ENCODE measurements around the gene TP73. TPM values are rescaled to one million over a fixed set of nuclear protein-coding genes. Genes with fewer than 3 reads are reported as not detected.
A peak's percentile ranks its signal among the peaks of the same experiment; 100 is the strongest.

TP73 gene
- total RNA-seq, 1 experiment from 2014 or later, result 2.6 TPM

- ChIA-PET CTCF (no interaction called here), POLR2A (ENCODE audit: unreplicated experiment) (no interaction called here)
- BruUV-seq (replicated peaks), result TSS peak; percentile 27
- Histone ChIP-seq H3K4me3 (ENCODE audit: low read length) (peak overlapping the region; percentile 91), H4K20me1 (ENCODE audit: low read length) (no peaks in the 10 kb centered on the region), H3K9ac (ENCODE audit: low read length) (peak overlapping the region; percentile 59; the same call in 1 of the 2 replicates), H3K9me3 (ENCODE audit: low read length) (no peaks in the 10 kb centered on the region), H3K4me1 (ENCODE audit: insufficient read depth, low read length) (peaks cover 17% of the 10 kb centered on the region), H3K27ac (ENCODE audit: low read length) (no peak overlapping the region), H3K9me2 (replicated peaks; ENCODE audit: low read length) (no peaks in the 10 kb centered on the region), H3K79me2 (ENCODE audit: low read length) (peaks cover 9% of the 10 kb centered on the region; the same call in 1 of the 2 replicates), H3F3A (ENCODE audit: low read length, unreplicated experiment) (no peaks in the 10 kb centered on the region), H3K4me2 (ENCODE audit: low read length) (peak overlapping the region; percentile 96), H3K27me3 (ENCODE audit: low read length) (no peaks in the 10 kb centered on the region), H2AFZ (ENCODE audit: low read length) (peak overlapping the region; percentile 75), H3K36me3 (ENCODE audit: low read depth, low read length) (peaks cover 31% of the 10 kb centered on the region; the same call in 1 of the 2 replicates)
- DNase-seq (no peak), ATAC-seq (no peak)
- intact Hi-C loops (cut with micrococcal nuclease), result no loop called here
- no peak for TF ChIP-seq EZH2 (IDR thresholded peaks at IDR 0.05; ENCODE audit: low read length, unreplicated experiment)
- no peak for TF ChIP-seq CTCF (conservative IDR thresholded peaks at IDR 0.05; ENCODE audit: low read depth, low read length)
- TF ChIP-seq EZH2phosphoT487 (IDR thresholded peaks at IDR 0.05; ENCODE audit: borderline replicate concordance, low read length), result no peak
These were observed 26.3 kb upstream of the TP73 start for GRCh38 chr1:3626025-3626424.

DNA sequence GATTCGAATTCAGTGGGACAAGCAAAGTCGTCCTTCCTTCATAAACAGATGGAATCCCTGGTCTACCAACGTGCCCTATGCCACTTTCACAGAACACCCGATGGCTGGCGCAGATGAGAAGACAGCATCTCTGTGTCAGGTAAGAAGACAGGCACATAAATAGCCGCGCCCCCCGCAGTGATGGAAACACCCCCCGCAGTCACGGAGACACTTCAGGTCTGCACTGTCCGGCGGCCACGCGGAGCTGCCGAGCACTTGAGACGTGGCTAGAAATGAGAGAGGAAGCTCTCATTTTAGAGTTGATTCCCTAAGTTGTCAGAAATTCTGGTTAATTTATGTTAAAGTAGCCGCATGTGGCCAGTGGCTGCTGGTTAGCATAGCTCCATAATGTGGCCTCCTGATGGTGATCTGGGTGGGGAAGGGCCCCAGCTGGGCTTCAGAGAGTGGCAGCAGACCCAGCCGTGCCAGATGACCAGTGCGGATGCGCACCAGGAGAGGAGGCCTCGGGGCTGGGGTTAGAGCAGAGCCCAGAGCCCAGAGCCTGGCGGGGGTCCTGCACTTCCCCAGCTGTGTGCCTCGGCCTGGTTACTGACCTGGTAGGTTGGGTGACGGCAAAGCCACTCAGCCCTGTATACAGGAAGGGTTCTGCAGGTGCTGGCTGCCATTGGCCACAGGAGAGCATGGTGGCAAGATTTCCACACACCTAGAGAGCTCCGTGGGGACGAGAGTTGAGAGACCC is 24.6 kb upstream of the TP73 start:
- H3K4me1 ChIP-seq (ENCODE audit: insufficient read depth, low read length), result peaks cover 17% of the 10 kb centered on the region
- BruUV-seq (replicated peaks), result no TSS peak
- no peak for ATAC-seq
- ChIA-PET POLR2A (ENCODE audit: unreplicated experiment) (no interaction called here), CTCF (no interaction called here)
- H3K4me2 ChIP-seq (ENCODE audit: low read length), result no peak overlapping the region
- TF ChIP-seq EZH2 (IDR thresholded peaks at IDR 0.05; ENCODE audit: low read length, unreplicated experiment), result no peak
- TF ChIP-seq EZH2phosphoT487 (IDR thresholded peaks at IDR 0.05; ENCODE audit: borderline replicate concordance, low read length), result no peak
- TF ChIP-seq CTCF (conservative IDR thresholded peaks at IDR 0.05; ENCODE audit: low read depth, low read length), result no peak
- H3K9me3 ChIP-seq (ENCODE audit: low read length), result no peaks in the 10 kb centered on the region
- H4K20me1 ChIP-seq (ENCODE audit: low read length), result no peaks in the 10 kb centered on the region
- H2AFZ ChIP-seq (ENCODE audit: low read length), result no peak overlapping the region
- no peaks in the 10 kb centered on the region for H3K9me2 ChIP-seq (replicated peaks; ENCODE audit: low read length)
- H3K36me3 ChIP-seq (ENCODE audit: low read depth, low read length), result peaks cover 31% of the 10 kb centered on the region; the same call in 1 of the 2 replicates
- no peak overlapping the region for H3K27ac ChIP-seq (ENCODE audit: low read length)
- H3F3A ChIP-seq (ENCODE audit: low read length, unreplicated experiment), result no peaks in the 10 kb centered on the region
- no peak overlapping the region for H3K9ac ChIP-seq (ENCODE audit: low read length)
- H3K27me3 ChIP-seq (ENCODE audit: low read length), result no peaks in the 10 kb centered on the region
- intact Hi-C loops (cut with micrococcal nuclease), result no loop called here
- H3K4me3 ChIP-seq (ENCODE audit: low read length), result no peak overlapping the region
- no peak for DNase-seq
- H3K79me2 ChIP-seq (ENCODE audit: low read length), result peaks cover 9% of the 10 kb centered on the region; the same call in 1 of the 2 replicates

DNA sequence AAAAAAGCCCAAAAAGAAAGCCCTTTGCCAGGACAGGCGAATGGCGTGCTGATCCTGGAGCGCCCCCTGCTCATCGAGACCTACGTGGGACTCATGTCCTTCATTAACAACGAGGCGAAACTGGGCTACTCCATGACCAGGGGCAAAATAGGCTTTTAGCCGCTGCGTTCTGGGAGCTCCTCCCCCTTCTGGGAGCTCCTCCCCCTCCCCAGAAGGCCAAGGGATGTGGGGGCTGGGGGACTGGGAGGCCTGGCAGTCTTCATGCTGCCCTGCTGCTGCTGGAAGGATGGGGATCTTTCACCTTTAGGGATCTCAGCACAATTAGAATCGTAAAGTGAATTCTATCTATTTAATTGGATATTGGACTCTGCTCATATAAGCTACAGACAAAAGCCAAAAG is 23.9 kb upstream of the TP73 start:
- CTCF ChIA-PET, result no interaction called here

More for the DNA sequence above, 23.9 kb upstream of the TP73 start:
- Histone ChIP-seq H3K79me2 (ENCODE audit: low read length) (peaks cover 9% of the 10 kb centered on the region; the same call in 1 of the 2 replicates), H3K4me1 (ENCODE audit: insufficient read depth, low read length) (peaks cover 12% of the 10 kb centered on the region), H3K9me3 (ENCODE audit: low read length) (no peaks in the 10 kb centered on the region), H3F3A (ENCODE audit: low read length, unreplicated experiment) (no peaks in the 10 kb centered on the region), H3K4me3 (ENCODE audit: low read length) (no peak overlapping the region), H3K4me2 (ENCODE audit: low read length) (no peak overlapping the region), H3K27ac (ENCODE audit: low read length) (no peak overlapping the region), H3K27me3 (ENCODE audit: low read length) (no peaks in the 10 kb centered on the region), H2AFZ (ENCODE audit: low read length) (no peak overlapping the region), H4K20me1 (ENCODE audit: low read length) (no peaks in the 10 kb centered on the region), H3K9me2 (replicated peaks; ENCODE audit: low read length) (no peaks in the 10 kb centered on the region), H3K9ac (ENCODE audit: low read length) (no peak overlapping the region), H3K36me3 (ENCODE audit: low read depth, low read length) (peaks cover 34% of the 10 kb centered on the region; the same call in 1 of the 2 replicates)
- ATAC-seq, result no peak
- POLR2A ChIA-PET (ENCODE audit: unreplicated experiment), result interaction anchor here (0.5 kb wide), 1 partner anchor 144 kb away, joined by 3 read pairs; no protein-coding TSS in a partner anchor
- intact Hi-C loops (cut with micrococcal nuclease), result no loop called here
- no peak for DNase-seq
- TF ChIP-seq CTCF (conservative IDR thresholded peaks at IDR 0.05; ENCODE audit: low read depth, low read length) (no peak), EZH2phosphoT487 (IDR thresholded peaks at IDR 0.05; ENCODE audit: borderline replicate concordance, low read length) (no peak), EZH2 (IDR thresholded peaks at IDR 0.05; ENCODE audit: low read length, unreplicated experiment) (no peak)
- no TSS peak for BruUV-seq (replicated peaks)

Data from PC-3 (cell line).